GM12878 (cell line): ENCODE data around the gene ATRN. TPM values are rescaled to one million over a fixed set of nuclear protein-coding genes. Genes with fewer than 3 reads are reported as not detected.

Experiments used
- BHLHE40 ChIP-seq, 2 experiments: fragments of 450-650 bp in 1 of 2; IDR thresholded peaks; 2 replicates each; pipeline ENCODE4 v1.6.1; 2011 to 2017; ENCODE audit warnings: low read depth in 2 of 2, borderline replicate concordance in 1 of 2, improper control_type of control experiment in 1 of 2, low read length in 1 of 2, mild to moderate bottlenecking in 1 of 2
- BMI1 ChIP-seq: fragments of 450-650 bp; IDR thresholded peaks from 2 replicates; pipeline ENCODE4 v1.6.1; 2016; ENCODE audit warnings: mild to moderate bottlenecking, moderate library complexity, borderline replicate concordance
- CBX3 ChIP-seq: fragments of 200-600 bp; sonication (generic); IDR thresholded peaks from 2 replicates; pipeline ENCODE4 v1.6.1; 2016; ENCODE audit warnings: low read depth, borderline replicate concordance
- CEBPZ ChIP-seq: fragments of 150-350 bp; IDR thresholded peaks from 2 replicates; pipeline ENCODE4 v1.6.1; 2016; ENCODE audit warnings: low read depth, low read length
- CHD2 ChIP-seq: IDR thresholded peaks from 2 replicates; pipeline ENCODE4 v1.6.1; 2011; ENCODE audit warnings: low read depth, low read length, improper control_type of control experiment, borderline replicate concordance
- E4F1 ChIP-seq: fragments of 450-650 bp; IDR thresholded peaks from 2 replicates; pipeline ENCODE4 v1.6.1; 2018; ENCODE audit warnings: borderline replicate concordance, mild to moderate bottlenecking; ENCODE audit not compliant: partially characterized antibody
- EED ChIP-seq: sonication (generic); IDR thresholded peaks from 2 replicates; pipeline ENCODE4 v1.6.1; 2016; ENCODE audit warnings: antibody characterized with exemption, low read depth
- HDAC6 ChIP-seq: fragments of 200-600 bp; sonication (generic); IDR thresholded peaks from one replicate; pipeline ENCODE4 v1.8.0; 2017; ENCODE audit warnings: antibody characterized with exemption; ENCODE audit not compliant: unreplicated experiment
- HDGF ChIP-seq: fragments of 450-650 bp; IDR thresholded peaks from 2 replicates; pipeline ENCODE4 v1.6.1; 2016; ENCODE audit warnings: antibody characterized with exemption
- IKZF2 ChIP-seq, 2 experiments: fragments of 450-650 bp; IDR thresholded peaks; 2 replicates each; pipeline ENCODE4 v1.6.1; 2017; ENCODE audit warnings: mild to moderate bottlenecking in 2 of 2, moderate library complexity in 2 of 2
- IRF4 ChIP-seq: IDR thresholded peaks from 2 replicates; pipeline ENCODE4 v1.6.1; 2011; ENCODE audit warnings: low read depth, low read length
- MXI1 ChIP-seq: fragments of 150-350 bp; IDR thresholded peaks from 2 replicates; pipeline ENCODE4 v1.6.1; 2011; ENCODE audit warnings: low read depth, mild to moderate bottlenecking, inconsistent platforms, low read length, improper control_type of control experiment
- MYC ChIP-seq: IDR thresholded peaks from 2 replicates; pipeline ENCODE4 v1.6.1; 2011; ENCODE audit warnings: mild to moderate bottlenecking, low read length, moderate library complexity, inconsistent platforms; ENCODE audit not compliant: insufficient read depth, insufficient replicate concordance, insufficient read length, severe bottlenecking
- NR2C2 ChIP-seq: IDR thresholded peaks from 2 replicates; pipeline ENCODE4 v1.6.1; 2011; ENCODE audit warnings: borderline replicate concordance, low read depth; ENCODE audit not compliant: control insufficient read depth, insufficient read length
- RBBP5 ChIP-seq: fragments of 200-600 bp; sonication (generic); conservative IDR thresholded peaks from 2 replicates; pipeline ENCODE4 v1.6.1; 2016
- SMC3 ChIP-seq: IDR thresholded peaks from 2 replicates; pipeline ENCODE4 v1.6.1; 2011; ENCODE audit warnings: low read length, improper control_type of control experiment, borderline replicate concordance
- STAT3 ChIP-seq: IDR thresholded peaks from 2 replicates; pipeline ENCODE4 v1.6.1; 2011; ENCODE audit warnings: low read depth, low read length, improper control_type of control experiment
- SUPT20H ChIP-seq: IDR thresholded peaks from 2 replicates; pipeline ENCODE4 v1.6.1; 2011; ENCODE audit warnings: low read depth, mild to moderate bottlenecking, low read length, moderate library complexity, borderline replicate concordance; ENCODE audit not compliant: control insufficient read depth
- TAF1 ChIP-seq: IDR thresholded peaks from 2 replicates; pipeline ENCODE4 v1.6.1; 2011; ENCODE audit warnings: mild to moderate bottlenecking, low read depth, low read length, borderline replicate concordance
- TCF12 ChIP-seq: IDR thresholded peaks from 2 replicates; pipeline ENCODE4 v1.6.1; 2011; ENCODE audit warnings: low read depth, mild to moderate bottlenecking, low read length
- WRNIP1 ChIP-seq: IDR thresholded peaks from 2 replicates; pipeline ENCODE4 v1.6.1; 2011; ENCODE audit warnings: low read depth, low read length, improper control_type of control experiment, borderline replicate concordance
- YY1 ChIP-seq: IDR thresholded peaks from 2 replicates; pipeline ENCODE4 v1.6.1; 2011; ENCODE audit warnings: low read depth, mild to moderate bottlenecking, low read length
- ZNF217 ChIP-seq: fragments of 450-650 bp; IDR thresholded peaks from 2 replicates; pipeline ENCODE4 v1.6.1; 2017; ENCODE audit warnings: antibody characterized with exemption, mild to moderate bottlenecking
- ZNF24 ChIP-seq: fragments of 450-650 bp; IDR thresholded peaks from 2 replicates; pipeline ENCODE4 v1.6.1; 2017; ENCODE audit warnings: antibody characterized with exemption, mild to moderate bottlenecking
- ZNF274 ChIP-seq: IDR thresholded peaks from one replicate; pipeline ENCODE4 v1.8.0; 2011; ENCODE audit not compliant: insufficient read length, insufficient read depth
- polyA plus RNA-seq, 11 experiments: library from polyadenylated mRNA; depleted of rRNA in 4 of 11; unstranded in 6 of 11; stranded (reverse) in 5 of 11; fragments of >200 nt; fragmentation: Nextera tagmentation in 4 of 11; fragmentation: Illumina TruSeq in 1 of 11; extraction: Ambion mirVana in 4 of 11; extraction: Trizol in 1 of 11; gene quantifications; 1 replicate in 1 of 11; 2 replicates in 10 of 11; pipeline versions ENCODE4 v1.2.1 to v1.2.3, GENCODE V29; 2011 to 2016; ENCODE audit warnings: inconsistent platforms in 2 of 11, missing spikeins in 2 of 11, low read depth in 1 of 11
- total RNA-seq, 4 experiments: library from RNA; depleted of rRNA in 3 of 4; stranded (reverse); fragments of >200 nt in 3 of 4; fragmentation: Illumina TruSeq in 1 of 4; extraction: Trizol in 1 of 4; gene quantifications; 2 replicates each; pipeline versions ENCODE4 v1.2.1 to v1.2.3, GENCODE V29; 2013 to 2021

The ATRN gene
- total and polyA plus RNA-seq, 10 of the 15 experiments (the other 5 are each of a cell fraction or from before 2014, with no cell fraction given), result 0.71 to 11.6 (median 6.9) TPM

GRCh38 chr20:3658716-3659491 lies 188.1 kb downstream of the ATRN start (continued):
- no peak for TF ChIP-seq SMC3
- TF ChIP-seq MYC, result no peak
- TF ChIP-seq TAF1, result no peak
- peak; percentile 64; the same call in 1 of the 2 replicates for TF ChIP-seq TCF12
- TF ChIP-seq IRF4, result peak; percentile 98
- peak; percentile 93 for TF ChIP-seq EED
- TF ChIP-seq E4F1, result peak; percentile 37
- TF ChIP-seq NR2C2, result no peak
- no peak for TF ChIP-seq MXI1
- peak; percentile 55 for TF ChIP-seq YY1
- TF ChIP-seq BMI1, result no peak
- TF ChIP-seq CEBPZ, result no peak
- peak; percentile 81 to 88 for TF ChIP-seq IKZF2 (IDR thresholded peaks at IDR 0.05)
- TF ChIP-seq CBX3, result no peak
- no peak for TF ChIP-seq HDAC6
- no peak for TF ChIP-seq HDGF
- no peak for TF ChIP-seq ZNF274
- TF ChIP-seq ZNF217, result peak; percentile 61; the same call in 1 of the 2 replicates
- TF ChIP-seq CHD2, result no peak
- TF ChIP-seq SUPT20H, result no peak
- peak in 1 of 2 experiments; percentile 53; a peak in 1 of 4 replicates for TF ChIP-seq BHLHE40 (IDR thresholded peaks at IDR 0.05; ENCODE audit: borderline replicate concordance in 1 of 2, low read depth in 2 of 2, low read length in 1 of 2)
- TF ChIP-seq STAT3, result no peak
- no peak for TF ChIP-seq WRNIP1
- TF ChIP-seq ZNF24, result 0 out of 2 replicates have a peak, but pooled peaks have one; percentile 14
- TF ChIP-seq RBBP5, result no peak
